Stimulated activated naive CD8-positive, alpha-beta T cell treated with anti-CD3 and anti-CD28 coated beads, Interleukin-15, amount 100 ng/mL, for 72 hours (primary cell): ENCODE data around the gene ACVR1B.

Experiments used
- ATAC-seq: fragments of 150-1000 bp; cut with Tn5 transposase; 2 replicates; pipeline ENCODE4 v1.10.0; 2021; ENCODE audit warnings: mild to moderate bottlenecking, moderate library complexity
- DNase-seq, 2 donors: peaks; one replicate each; pipeline ENCODE4 v3.0.0; 2021 to 2022
- H3K27ac Mint-ChIP-seq, 2 donors: one replicate each; pipeline ENCODE4 v1.8.0; 2022; ENCODE audit warnings: mild to moderate bottlenecking in 2 of 2, mixed read lengths in 2 of 2, moderate library complexity in 2 of 2
- H3K27me3 Mint-ChIP-seq: one replicate; pipeline ENCODE4 v1.8.0; 2022; ENCODE audit warnings: mixed read lengths
- H3K4me1 Mint-ChIP-seq: one replicate; pipeline ENCODE4 v1.8.0; 2022; ENCODE audit warnings: mild to moderate bottlenecking, mixed read lengths
- H3K4me3 Mint-ChIP-seq, 2 donors: one replicate each; pipeline ENCODE4 v1.8.0; 2022; ENCODE audit warnings: mild to moderate bottlenecking in 2 of 2, mixed read lengths in 2 of 2, moderate library complexity in 1 of 2
- H3K9me3 Mint-ChIP-seq, 2 donors: one replicate each; pipeline ENCODE4 v1.8.0; 2022; ENCODE audit warnings: mixed read lengths in 2 of 2

ACVR1B gene

DNA sequence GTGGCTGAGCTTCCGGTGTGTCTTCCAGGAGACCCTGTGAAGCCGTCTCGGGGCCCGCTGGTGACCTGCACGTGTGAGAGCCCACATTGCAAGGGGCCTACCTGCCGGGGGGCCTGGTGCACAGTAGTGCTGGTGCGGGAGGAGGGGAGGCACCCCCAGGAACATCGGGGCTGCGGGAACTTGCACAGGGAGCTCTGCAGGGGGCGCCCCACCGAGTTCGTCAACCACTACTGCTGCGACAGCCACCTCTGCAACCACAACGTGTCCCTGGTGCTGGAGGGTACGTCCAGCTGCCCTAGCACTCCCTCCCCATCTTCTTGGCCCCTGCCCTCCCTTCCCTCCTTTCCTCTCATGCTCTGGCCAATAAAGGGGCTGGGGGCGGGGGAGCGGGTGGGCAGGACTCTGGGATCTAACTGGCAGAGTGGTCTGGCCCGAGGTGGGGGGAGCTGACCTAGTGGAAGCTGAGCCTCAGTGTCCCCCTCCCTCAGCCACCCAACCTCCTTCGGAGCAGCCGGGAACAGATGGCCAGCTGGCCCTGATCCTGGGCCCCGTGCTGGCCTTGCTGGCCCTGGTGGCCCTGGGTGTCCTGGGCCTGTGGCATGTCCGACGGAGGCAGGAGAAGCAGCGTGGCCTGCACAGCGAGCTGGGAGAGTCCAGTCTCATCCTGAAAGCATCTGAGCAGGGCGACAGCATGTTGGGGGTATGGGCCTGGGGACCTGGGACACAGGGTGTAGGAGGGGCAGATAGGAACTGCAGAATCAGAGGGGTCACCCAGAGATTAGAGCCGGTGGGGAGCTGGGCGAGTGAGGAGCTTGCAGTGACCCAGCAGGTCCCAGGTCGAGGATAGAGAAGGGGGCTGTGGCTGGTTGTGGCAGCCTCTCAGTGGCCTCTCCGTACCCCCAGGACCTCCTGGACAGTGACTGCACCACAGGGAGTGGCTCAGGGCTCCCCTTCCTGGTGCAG, 38.1 kb upstream of the ACVR1B start:
- no peak for DNase-seq
- Mint-ChIP-seq H3K27ac (no peak overlapping the region), H3K4me1 (no peaks in the 10 kb centered on the region), H3K4me3 (no peak overlapping the region), H3K9me3 (no peaks in the 10 kb centered on the region), H3K27me3 (peaks cover 55% of the 10 kb centered on the region)
- no peak for ATAC-seq

DNA sequence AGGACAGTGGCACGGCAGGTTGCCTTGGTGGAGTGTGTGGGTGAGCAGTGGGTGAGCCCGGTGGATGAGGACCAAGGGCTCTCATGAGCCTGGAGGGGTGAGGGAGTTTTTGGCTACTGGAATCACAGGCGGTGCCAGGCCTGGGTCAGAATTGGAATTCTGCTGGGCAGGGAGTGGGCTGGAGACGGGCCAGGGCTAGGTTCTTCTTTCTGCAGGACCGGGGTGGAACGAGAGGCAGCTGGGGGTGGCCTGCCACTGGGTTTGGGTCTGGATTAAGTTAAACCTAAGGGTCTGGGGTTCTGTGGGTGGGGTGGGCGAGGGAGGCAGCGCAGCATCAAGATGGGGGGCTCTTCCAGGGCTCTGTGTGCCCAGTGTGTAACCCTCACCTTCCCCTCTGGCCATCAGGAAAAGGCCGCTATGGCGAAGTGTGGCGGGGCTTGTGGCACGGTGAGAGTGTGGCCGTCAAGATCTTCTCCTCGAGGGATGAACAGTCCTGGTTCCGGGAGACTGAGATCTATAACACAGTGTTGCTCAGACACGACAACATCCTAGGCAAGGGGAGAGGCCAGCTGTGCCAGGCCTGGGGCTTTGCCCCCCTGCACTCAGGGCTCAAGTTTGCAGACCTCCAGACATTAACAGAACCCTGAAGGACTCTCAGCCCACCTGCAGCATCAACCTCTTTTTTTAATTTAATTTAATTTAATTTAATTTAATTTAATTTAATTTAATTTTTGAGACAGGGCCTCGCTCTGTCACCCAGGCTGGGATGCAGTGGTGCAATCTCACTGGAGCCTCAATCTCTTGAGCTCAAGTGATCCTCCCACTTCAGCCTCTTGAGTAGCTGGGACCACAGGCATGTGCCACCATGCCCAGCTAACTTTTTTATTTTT, 37.2 kb upstream of the ACVR1B start:
- H3K27ac Mint-ChIP-seq, result no peak overlapping the region
- no peak for DNase-seq
- no peaks in the 10 kb centered on the region for H3K4me1 Mint-ChIP-seq
- H3K9me3 Mint-ChIP-seq, result no peaks in the 10 kb centered on the region
- H3K27me3 Mint-ChIP-seq, result peaks cover 45% of the 10 kb centered on the region
- no peak overlapping the region for H3K4me3 Mint-ChIP-seq
- ATAC-seq, result no peak

DNA sequence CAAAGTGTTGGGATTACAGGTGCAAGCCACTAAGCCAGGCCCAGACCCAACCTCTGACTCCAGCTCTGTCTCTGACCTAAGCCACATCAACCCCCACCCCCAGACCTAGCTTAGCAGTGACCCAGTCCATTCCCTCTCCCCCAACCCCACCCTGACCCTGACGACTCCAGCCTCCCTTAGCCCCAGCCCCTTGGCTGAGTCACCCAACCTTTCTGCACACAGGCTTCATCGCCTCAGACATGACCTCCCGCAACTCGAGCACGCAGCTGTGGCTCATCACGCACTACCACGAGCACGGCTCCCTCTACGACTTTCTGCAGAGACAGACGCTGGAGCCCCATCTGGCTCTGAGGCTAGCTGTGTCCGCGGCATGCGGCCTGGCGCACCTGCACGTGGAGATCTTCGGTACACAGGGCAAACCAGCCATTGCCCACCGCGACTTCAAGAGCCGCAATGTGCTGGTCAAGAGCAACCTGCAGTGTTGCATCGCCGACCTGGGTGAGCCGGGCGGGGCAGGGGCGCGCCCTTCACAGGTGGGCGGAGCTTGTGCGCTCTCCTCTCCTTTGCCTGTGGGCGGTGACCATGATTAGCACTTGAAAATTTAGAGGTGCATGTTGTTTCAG, 36.4 kb upstream of the ACVR1B start:
- no peaks in the 10 kb centered on the region for H3K4me1 Mint-ChIP-seq
- H3K4me3 Mint-ChIP-seq, result no peak overlapping the region

DNA sequence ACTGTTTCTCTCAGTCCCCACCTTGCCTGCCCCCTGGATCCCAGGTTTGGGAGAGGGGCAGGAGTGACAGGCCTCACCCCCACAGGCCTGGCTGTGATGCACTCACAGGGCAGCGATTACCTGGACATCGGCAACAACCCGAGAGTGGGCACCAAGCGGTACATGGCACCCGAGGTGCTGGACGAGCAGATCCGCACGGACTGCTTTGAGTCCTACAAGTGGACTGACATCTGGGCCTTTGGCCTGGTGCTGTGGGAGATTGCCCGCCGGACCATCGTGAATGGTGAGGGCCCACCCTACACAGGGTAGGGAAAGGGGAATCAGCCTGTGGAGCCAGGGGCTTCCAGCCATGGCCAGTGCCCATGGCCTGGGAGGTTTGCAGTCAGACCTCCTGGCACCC, 35.5 kb upstream of the ACVR1B start:
- no peak overlapping the region for H3K27ac Mint-ChIP-seq
- ATAC-seq (no peak), DNase-seq (no peak)
- peaks cover 29% of the 10 kb centered on the region for H3K27me3 Mint-ChIP-seq
- no peaks in the 10 kb centered on the region for H3K9me3 Mint-ChIP-seq
- H3K4me1 Mint-ChIP-seq, result no peaks in the 10 kb centered on the region
- H3K4me3 Mint-ChIP-seq, result no peak overlapping the region

More for the DNA sequence above, 36.4 kb upstream of the ACVR1B start:
- H3K9me3 Mint-ChIP-seq, result no peaks in the 10 kb centered on the region
- DNase-seq, result no peak
- no peak overlapping the region for H3K27ac Mint-ChIP-seq
- no peak for ATAC-seq
- peaks cover 37% of the 10 kb centered on the region for H3K27me3 Mint-ChIP-seq

DNA sequence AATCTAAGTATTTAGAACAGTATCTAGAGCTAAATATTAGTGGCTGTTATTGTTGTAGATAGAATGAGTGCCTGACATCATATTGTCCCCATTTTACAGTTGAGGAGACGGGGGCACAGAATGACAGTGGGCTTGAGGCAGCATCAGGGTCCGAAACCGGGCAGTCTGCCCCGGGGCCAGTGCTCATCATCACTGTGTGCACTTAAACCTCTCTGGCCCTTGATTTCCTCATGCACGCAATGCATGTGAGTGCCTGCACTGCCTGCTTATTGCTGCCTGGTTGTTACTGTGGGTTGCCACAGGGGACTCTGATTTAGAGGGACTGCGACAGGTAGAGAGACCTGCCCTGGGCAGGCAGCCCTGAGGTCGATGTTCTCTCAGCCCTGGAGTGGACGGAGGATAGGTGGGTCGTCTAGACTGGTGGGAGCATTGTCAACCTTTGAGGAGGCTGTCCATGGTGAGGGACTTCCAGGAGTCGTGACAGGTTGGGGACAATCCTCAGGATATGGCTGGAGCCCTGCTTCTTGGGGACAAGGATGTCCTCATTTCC, 34.4 kb upstream of the ACVR1B start:
- Mint-ChIP-seq H3K4me1 (no peaks in the 10 kb centered on the region), H3K9me3 (no peaks in the 10 kb centered on the region)

DNA sequence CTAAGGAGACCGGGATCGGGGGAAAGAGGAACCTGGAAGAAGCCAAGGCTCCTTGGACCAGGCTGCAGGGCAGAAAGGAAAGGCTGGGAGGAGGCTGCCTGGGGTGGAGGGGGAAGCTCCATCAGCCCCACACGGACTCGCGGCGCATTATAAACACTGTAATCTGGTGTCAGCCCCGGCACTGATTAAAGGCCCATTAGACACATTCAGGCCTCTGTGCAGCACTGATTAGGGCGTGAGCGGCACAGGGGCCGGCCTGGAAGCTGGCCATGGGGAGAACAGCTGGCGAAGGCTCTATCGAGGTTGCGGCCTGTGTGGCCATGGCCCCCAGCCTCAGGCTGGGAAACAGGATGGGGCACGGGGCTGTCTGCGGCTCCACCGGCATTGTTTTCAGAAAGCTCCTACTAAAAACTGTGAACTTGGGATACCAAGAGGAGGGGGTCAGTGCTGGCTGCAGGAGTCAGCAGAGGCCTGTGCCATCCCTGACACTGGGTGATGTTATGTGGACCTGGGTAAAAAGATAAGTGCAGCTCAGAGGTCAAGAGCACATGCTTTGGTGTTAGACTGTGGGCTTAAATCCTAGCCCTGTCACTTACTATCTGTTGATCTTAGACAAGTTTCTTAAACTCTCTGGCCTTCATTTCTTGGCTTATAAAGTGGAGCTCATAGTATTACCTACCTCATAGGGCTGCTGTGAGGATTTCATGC, 33.6 kb upstream of the ACVR1B start:
- no peak for ATAC-seq

More for the DNA sequence above, 34.4 kb upstream of the ACVR1B start:
- ATAC-seq (no peak), DNase-seq (no peak)
- peaks cover 17% of the 10 kb centered on the region for H3K27me3 Mint-ChIP-seq
- H3K4me3 Mint-ChIP-seq, result no peak overlapping the region
- H3K27ac Mint-ChIP-seq, result peak overlapping the region in 1 of 2 donors; percentile 54

DNA sequence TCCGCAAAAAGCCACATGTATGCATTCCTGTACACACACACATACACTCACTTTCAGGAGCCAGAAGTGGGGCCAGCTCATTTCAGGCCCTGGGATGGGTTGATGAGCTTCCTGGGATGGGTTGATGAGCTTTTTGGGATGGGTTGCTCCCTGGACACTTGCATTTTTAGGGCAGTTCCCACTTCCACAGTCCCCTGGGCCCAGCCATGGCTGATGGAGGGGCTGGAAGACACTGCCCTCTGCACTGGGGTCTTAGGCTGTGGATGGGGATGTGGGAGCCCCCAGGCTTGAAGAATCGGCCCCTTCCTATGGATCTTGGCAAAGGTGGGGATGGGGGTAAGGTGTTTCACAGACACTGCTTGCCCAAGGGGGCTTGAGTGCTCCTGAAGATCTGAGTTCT, 31.5 kb upstream of the ACVR1B start:
- H3K4me1 Mint-ChIP-seq, result peaks cover 28% of the 10 kb centered on the region

More for the DNA sequence above, 33.6 kb upstream of the ACVR1B start:
- no peak overlapping the region for H3K27ac Mint-ChIP-seq
- H3K9me3 Mint-ChIP-seq, result no peaks in the 10 kb centered on the region
- no peak overlapping the region for H3K4me3 Mint-ChIP-seq
- H3K27me3 Mint-ChIP-seq, result peaks cover 9% of the 10 kb centered on the region
- no peak for DNase-seq
- peaks cover 8% of the 10 kb centered on the region for H3K4me1 Mint-ChIP-seq

DNA sequence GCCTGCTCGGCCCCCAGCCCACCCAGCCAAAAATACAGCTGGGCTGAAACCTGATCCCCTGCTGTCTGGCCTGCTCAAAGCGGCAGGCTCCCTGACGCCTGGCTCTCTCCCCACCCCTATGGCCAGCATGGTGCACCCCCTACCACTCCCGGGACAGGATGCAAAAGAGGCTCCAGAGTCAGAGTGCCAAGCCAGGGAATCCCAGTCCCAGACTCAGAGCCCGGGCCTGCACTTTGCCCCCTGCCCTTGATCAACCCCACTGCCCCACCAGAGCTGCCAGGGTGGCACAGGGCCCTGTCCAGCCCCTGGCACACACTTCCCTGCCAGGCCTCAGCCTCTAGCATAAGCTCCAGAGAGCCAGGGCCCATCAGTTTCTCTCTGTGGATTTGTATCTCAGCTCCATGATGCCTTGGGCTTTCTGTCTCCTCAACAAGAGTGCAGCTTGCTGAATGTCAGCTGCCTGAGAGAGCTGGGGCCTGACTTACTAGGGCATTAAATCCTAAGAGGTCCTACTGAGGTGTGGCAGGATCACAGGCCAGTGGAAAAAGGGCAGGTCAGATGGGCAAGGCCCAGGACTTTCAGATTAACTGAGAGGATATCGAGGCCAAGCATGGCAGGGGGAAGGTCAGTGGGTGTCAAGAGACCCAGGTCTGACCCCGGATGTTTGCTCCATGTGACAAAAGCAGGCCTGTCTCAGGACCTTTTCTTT, 30.3 kb upstream of the ACVR1B start:
- DNase-seq (no peak), ATAC-seq (no peak)
- Mint-ChIP-seq H3K4me1 (peaks cover 37% of the 10 kb centered on the region), H3K4me3 (no peak overlapping the region), H3K9me3 (no peaks in the 10 kb centered on the region), H3K27ac (no peak overlapping the region), H3K27me3 (peaks cover 25% of the 10 kb centered on the region)

More for the DNA sequence above, 31.5 kb upstream of the ACVR1B start:
- Mint-ChIP-seq H3K27me3 (peaks cover 17% of the 10 kb centered on the region), H3K27ac (no peak overlapping the region), H3K4me3 (no peak overlapping the region), H3K9me3 (no peaks in the 10 kb centered on the region)
- DNase-seq, result no peak
- no peak for ATAC-seq

DNA sequence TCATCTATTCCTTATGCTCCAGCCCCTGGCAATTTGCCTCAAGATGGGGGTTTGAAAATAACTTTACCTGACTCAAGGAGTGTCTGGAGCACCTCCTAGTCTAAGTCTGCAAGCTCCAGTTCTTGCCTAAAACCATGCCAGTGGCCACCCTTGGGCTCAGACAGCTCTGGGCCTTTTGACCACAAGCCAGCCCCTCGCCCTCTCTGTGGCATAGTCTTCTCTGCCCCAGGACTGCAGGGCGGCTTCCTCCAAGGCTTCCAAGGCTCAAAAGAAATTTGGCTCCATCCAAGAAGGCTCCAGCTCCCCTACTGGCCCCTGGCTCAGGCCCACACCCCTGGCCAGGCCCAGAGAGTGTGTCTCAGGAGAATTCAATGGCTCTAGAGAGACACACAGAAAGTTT, 29.4 kb upstream of the ACVR1B start:
- peak overlapping the region; percentile 27 to 81 for H3K27ac Mint-ChIP-seq
- DNase-seq (no peak), ATAC-seq (no peak)
- H3K4me1 Mint-ChIP-seq, result peaks cover 40% of the 10 kb centered on the region
- no peaks in the 10 kb centered on the region for H3K9me3 Mint-ChIP-seq
- no peak overlapping the region for H3K4me3 Mint-ChIP-seq
- peaks cover 25% of the 10 kb centered on the region for H3K27me3 Mint-ChIP-seq

DNA sequence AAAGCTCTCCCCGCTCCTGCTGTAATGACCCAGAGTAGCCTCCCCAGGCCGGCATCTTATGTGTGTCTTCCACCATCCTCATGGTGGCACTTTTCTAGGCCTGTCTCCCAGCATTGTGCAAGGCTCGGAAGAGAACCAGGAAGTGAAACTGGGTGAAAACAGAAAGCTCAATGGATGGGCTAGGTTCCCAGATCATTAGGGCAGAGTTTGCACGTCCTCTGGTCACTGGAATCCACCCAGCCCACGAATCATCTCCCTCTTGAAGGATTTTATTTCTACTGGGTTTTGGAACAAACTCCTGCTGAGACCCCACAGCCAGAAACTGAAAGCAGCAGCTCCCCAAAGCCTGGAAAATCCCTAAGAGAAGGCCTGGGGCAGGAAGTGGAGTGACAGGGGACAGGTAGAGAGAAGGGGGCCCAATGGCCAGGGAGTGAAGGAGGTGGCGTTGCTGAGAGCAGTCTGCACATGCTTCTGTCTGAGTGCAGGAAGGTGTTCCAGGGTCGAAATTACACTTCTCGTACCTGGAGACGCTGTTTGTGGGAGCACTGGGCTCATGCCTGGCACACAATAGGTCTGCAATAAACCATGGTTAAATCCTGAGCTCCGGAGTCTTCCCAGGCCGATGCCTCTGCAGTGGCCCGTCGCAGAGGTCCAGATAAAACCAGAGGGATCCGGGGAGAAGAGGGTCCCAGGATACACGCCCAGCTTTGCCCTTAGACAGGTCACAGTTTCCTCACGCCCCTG, 28.6 kb upstream of the ACVR1B start:
- peaks cover 40% of the 10 kb centered on the region for H3K4me1 Mint-ChIP-seq
- H3K9me3 Mint-ChIP-seq, result no peaks in the 10 kb centered on the region
- H3K4me3 Mint-ChIP-seq, result peak overlapping the region in 1 of 2 donors; percentile 51
- H3K27ac Mint-ChIP-seq, result no peak overlapping the region
- ATAC-seq (no peak), DNase-seq (no peak)
- peaks cover 25% of the 10 kb centered on the region for H3K27me3 Mint-ChIP-seq

DNA sequence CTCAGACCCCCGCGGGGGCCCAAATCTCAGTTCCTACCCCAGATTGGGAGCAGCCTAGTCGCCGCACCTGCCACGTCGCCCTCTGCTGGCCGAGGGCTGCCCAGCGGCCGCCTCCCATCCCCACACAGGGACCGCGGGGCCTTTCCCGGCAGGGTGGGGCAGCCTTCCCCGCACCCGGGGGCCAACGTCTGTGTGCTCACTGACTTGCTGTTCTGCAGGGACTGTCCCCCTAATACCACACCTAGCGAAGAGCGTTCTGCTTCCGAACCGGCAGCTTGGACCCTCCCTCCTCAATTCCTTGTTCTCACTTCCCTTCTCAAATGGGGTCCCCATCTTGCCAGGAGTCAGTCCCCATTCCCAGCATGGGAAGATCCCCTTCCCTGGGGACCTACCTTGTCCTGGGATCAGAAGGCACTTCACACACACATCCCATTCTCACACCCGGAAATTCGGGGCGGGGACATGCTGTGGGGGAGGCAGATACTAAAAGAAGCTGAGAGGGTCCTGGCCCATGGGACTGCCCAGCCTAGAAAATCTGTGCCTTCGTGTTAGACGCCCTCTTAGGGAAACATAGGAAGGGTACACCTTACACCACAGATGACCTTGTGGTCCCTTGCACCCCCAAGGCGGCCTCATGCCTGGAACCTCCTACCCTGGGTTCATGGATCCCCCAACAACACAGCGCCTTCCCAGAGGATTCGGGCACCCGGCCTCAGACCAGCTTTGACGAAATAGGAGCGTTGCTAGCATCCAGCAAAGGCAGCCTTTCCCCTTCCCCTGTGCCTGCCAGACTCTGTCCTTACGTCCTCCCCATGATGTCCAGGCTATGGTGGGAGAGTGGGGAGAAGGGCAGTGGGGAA, 27.8 kb upstream of the ACVR1B start:
- Mint-ChIP-seq H3K4me1 (peaks cover 40% of the 10 kb centered on the region), H3K4me3 (peak overlapping the region; percentile 28 to 51), H3K27me3 (peaks cover 25% of the 10 kb centered on the region), H3K27ac (no peak overlapping the region), H3K9me3 (no peaks in the 10 kb centered on the region)
- ATAC-seq (peak; percentile 89), DNase-seq (peak; percentile 60 to 70)

DNA sequence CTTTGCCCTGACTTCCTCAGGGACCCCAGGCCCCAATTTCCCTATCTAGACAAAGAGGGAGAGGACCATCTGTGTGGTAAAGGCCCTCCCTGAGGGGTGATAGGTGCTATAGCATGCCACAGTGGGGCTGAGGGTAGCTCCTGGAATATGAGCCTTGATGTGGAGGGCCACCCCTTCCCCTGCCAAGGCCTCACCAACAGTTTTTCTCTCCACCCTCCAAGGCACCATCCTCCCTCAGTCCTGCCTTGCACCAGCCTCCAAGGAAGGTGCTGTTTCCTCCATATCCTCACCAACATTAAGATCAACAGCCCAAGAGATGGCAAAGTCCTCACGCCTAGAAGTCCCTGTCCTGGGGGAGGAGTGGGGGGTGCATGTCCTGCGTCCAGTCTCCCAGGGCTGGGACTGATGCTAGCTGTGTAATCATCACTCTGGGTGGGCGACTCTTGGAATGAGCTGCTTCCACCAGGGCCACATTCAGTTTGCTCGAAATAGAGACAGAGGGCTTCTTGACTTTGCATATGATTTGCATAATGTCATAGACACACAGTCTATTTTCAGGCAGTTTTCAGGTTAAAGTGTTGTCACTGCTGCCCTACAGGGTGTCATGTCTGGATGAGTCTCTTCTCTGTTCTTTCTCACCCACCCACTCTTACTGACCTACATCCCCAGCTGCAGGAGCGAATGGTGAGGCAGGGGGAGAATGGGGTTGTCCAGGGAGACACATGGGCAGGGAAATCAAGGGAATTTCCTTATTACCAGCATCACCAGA, 26.8 kb upstream of the ACVR1B start:
- no peak overlapping the region for H3K27ac Mint-ChIP-seq
- peaks cover 25% of the 10 kb centered on the region for H3K27me3 Mint-ChIP-seq
- ATAC-seq (no peak), DNase-seq (no peak)
- peaks cover 40% of the 10 kb centered on the region for H3K4me1 Mint-ChIP-seq
- no peak overlapping the region for H3K4me3 Mint-ChIP-seq
- no peaks in the 10 kb centered on the region for H3K9me3 Mint-ChIP-seq
